ENCODE results near the gene ANO9.
"Not testable (repeated sequence)": the region's sequence is repeated elsewhere in the genome, so short reads cannot be mapped to it uniquely, and the experiment has no call there.

ANO9 gene

DNA sequence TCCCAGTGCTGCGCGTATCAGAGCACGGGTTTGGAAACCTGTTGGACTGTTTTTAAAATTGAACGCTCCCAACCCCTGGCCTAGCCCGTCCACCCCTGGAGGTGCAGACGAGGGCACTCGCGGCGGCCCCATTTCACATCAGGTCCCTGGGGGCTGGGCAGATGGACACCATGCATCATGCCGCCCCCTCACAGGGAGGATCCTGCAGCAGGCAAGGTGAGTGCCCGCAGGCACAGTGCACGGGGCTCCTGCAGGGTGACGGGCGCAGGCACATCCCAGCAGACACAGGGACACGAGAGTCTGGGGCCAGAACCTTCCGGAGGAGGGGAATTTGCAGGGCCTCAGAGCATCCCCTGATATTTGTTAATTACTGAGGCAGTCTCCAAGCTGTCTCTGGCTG lies 7.3 kb downstream of the ANO9 start:
- no peak for DNase-seq

GRCh38 chr11:433641-434040 lies 8.2 kb downstream of the ANO9 start:
- DNase-seq: no peak

- no peak for DNase-seq
These were observed 8.7 kb downstream of the ANO9 start for GRCh38 chr11:433111-433510.

DNA sequence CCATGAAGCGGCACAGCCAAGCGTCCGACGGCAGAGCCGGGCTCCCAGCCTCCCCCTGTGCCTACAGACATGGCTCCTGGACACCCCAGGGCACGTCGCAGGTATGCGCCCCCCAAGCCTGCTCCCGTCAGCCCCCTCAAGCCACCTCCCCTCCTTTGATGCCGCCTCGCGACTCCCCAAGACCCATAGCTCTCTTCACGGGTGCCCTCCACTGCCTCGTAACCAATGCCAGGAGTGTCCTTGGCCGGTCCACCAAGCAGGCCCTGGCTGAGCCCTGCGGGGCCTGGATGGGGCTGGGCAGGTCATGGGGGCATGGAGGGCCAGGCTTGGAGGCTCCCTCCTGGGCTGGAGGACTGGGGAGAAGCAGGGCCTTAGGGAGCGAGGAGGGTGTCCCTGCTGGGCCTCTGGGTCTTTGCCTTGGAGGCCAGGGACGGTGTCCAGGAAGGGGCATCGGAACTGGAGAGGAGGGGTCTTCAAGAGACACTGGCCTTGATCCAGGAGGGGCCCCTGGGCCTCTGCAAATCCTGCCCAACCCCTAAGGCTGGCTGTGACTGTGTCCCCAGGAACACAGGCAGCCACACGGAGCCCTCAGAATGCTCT lies 9.2 kb downstream of the ANO9 start:
- no peak for DNase-seq

DNA sequence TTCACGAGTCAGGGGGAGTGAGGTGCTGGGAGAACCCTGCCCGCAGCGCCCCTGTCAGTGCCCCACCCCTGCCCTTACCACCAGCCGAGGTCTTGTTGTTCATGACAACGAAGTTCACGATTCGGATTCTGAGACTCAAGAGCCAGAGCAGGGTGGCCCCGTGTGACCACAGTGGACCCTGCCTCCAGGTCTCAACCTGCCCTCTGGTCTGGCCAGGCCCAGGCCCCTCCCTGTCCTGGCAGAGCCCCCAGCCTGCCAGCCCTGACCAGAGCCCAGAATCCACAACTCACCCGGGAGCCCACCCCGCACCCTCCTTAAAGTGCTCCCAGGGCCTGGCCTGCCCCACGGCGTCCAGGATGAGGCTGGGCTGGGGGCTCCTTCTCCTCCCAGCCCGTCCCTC lies 9.9 kb downstream of the ANO9 start:
- DNase-seq: no peak

- no peak for DNase-seq
These were observed 11.8 kb downstream of the ANO9 start for GRCh38 chr11:429931-430456.

GRCh38 chr11:429391-429790 lies 12.4 kb downstream of the ANO9 start:
- no peak for DNase-seq

DNA sequence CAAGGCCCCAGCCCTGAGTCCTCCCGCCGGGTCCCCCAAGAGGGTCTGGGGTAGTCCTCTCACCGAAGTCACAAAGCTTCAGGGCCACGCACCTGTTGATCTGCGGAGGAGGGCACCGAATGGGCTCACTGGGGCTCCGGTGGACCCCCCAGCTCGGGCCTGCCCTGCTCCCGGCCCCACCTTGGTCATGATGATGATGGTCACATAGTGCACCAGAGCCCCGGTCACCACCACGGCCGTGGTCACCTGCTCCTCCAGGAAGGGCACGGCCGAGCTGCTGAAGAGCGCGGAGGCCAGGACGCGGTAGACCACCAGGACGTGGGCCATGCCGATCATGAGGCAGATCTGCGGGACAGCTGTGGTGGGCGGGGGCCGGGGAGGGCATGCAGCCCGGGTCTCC lies 13.5 kb downstream of the ANO9 start:
- no peak for DNase-seq

DNA sequence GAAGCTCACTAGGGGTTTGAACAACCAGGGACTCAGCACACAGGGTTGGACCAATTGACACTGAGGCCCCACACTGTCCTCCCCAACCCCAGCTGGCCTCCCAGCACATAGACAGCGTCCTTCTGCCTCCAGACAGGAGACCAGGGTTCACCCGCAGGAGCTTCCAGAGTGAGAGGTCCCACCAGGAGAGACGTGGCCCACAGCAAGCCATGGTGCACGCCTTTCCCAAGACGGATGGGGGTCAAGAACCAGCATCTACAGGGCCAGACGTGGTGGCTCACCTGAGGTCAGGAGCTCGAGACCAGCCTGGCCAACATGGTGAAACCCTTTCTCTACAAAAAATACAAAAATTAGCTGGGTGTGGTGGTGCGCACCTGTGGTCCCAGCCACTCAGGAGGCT lies 15.0 kb downstream of the ANO9 start:
- no peak for DNase-seq

DNA sequence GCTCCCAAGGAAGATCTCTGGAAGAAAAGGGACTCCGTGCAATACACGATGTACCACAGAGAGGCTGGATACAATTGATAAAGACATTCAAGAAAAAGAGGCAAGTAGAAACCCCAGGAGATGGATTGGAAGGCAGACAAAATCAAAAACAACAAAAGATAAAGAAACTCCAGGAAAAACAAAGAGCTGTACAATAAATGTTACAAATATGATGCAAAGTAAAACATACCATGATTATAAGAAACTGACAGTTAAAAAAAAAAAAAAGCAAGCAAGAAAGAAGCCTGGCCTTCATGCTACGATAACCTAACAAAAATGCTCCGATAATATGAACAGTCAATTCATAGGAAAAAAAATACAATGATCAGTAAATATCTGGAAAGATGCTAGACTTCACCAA lies 16.5 kb downstream of the ANO9 start:
- no peak for DNase-seq

DNA sequence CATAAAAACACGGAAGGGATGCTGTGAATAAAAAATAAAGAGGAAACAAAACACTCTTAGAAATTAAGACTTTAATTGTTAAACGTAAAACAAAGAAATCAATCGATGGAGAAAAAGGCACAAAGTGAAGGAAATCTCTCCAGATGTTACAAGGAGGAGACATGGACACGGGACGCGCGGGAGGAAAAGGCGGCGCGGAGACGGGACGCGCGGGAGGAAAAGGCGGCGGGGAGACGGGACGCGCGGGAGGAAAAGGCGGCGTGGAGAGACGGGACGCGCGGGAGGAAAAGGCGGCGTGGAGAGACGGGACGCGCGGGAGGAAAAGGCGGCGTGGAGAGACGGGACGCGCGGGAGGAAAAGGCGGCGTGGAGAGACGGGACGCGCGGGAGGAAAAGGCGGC lies 17.0 kb downstream of the ANO9 start:
- not testable (repeated sequence) for DNase-seq

GRCh38 chr11:424232-424631 lies 17.6 kb downstream of the ANO9 start:
- no peak for DNase-seq

DNA sequence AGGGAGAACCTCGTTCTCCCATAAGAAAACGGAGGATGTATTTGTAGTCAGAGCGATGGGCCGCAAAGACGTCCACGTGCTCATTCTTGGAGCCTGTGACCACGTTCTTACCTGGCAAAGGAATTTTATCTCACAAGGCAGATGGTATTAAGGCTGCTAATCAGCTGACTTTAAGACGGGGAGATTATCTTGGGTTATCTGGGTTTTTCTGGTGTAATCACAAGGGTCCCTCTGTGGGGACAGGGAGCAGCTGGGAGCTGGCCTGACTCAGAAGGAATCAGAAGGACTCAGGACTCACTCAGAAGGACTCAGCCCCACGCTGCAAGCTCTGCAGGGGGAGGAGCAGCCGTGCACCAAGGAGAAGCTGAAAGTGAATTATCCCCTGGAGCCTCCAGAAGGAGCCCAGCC lies 19.6 kb downstream of the ANO9 start:
- no peak for DNase-seq

GRCh38 chr11:420911-421321 lies 20.9 kb downstream of the ANO9 start:
- DNase-seq: no peak

DNA sequence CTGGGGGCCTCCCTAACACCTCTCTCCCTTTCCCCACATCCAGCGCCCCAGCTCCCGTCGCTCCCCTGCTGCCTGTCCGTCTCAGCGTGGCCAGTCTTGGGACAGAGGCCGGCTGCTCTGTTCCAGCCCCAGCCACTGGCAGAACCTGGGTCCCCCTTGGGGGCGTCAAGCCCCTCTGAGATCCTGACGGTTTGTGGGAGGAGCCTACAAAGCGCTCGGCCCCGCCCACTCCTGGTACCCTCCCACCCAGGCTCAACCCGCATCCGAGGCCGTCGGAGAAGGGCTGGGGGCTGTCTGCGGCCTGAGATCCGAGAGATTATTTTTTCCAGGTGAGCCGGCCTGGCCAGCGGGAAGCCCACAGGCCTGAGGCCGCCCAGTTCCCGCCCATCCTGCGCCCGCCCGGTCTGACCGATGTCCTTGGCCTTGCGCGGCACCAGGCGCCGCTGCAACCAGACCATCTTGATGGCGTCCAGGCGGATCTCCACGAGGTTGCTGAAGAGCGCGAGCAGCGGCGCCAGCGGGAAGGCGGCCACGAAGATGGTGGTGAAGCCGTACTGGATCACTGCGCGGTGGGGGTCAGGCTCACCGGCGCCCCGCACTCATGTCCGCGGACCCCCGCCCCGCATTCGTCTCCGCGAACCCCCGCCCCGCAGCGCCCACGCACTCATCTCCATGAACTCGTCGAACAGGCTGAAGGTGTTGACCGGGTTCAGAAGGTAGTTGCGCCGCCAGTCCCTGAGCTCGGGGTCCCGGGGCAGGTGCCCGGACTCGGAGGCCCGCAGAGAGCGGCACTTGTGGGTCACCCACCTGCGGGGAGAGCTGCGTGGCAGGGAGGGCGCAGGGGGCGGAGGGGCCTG lies 21.5 kb downstream of the ANO9 start:
- no peak for DNase-seq

GRCh38 chr11:419248-420005 lies 22.4 kb downstream of the ANO9 start:
- no peak for DNase-seq

DNA sequence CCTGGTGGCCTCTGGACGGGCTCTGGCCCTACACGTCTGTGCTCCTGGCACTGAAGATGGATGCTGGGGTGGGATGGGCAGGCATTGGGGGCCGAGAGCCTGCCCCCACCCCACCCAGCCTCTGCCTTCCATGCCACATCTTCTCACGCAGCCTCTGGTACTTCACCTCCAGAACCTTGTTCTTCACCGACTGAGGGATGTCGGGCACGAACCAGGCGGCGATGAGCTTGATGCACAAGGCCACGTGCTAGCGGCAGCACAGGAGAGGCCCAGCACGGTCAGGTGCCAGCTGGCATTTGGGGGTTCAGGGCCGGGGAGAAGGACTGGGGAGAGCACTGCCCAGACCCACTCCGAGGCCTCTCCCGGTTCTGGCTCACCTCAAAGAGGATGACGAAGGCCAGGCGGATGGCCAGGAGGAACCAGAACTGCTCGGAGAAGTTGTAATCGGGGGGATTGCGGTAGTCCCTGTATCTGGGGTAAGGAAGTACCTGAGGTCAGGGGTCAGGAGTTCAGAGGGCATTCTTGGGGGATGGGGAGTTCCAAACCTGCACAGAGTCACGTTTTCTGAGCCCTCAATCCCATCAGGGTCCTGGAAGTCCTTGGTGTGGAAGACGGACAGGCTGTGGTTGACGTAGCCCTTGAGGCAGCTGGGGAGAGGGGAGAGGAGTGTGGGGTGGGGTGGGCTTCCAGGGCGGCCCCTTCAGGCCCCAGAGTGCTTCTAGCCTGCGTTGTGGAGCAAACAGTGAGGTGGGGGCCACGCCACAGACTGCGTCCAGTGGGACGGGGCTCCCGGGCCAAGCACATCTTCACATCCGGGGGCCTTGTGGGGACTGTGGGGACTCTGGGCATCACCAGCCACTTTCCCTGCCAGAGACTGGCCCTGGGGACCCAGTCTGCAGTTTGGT lies 23.2 kb downstream of the ANO9 start:
- no peak for DNase-seq

DNA sequence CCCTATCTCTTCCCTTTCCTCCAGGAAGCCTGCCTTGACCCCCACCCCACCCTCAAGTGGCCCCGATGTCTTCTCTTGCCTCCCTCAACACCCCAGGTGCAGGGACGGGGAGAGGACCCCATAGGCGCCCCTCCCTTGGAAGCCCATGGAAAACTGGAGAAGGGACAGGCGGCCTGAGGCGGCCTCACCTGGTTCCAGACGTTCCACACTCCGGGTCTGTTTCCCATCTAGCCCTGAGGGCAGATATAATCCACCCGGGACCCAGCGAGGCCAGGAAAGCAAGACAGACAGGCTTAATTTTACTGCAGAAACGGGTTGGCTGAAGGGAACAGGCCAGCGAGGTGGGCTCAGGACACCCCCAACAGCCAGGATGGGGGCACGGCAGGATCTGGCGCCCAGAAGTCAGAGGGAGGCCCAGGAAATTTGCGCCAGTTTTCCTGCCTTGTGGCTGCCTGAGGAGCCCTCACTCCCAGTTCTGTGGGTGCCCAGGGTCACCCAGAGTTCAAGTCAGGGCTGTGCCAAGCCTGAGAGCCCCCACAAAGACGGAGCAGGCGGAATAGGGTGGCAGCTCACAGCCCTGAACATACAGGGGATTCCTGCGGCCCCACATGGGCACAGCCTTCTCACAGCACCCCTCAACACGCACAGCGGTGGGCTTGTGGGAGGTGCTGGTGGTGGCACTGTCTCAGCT lies 24.0 kb downstream of the ANO9 start:
- no peak for DNase-seq

GRCh38 chr11:416757-417621 lies 24.8 kb downstream of the ANO9 start:
- DNase-seq: no peak

- no peak for DNase-seq
These were observed 25.6 kb downstream of the ANO9 start for GRCh38 chr11:416051-416756.
